ENCODE measurements around the gene GIGYF2. TPM values are rescaled to one million over a fixed set of nuclear protein-coding genes. Genes with fewer than 3 reads are reported as not detected.
A peak's percentile ranks its signal among the peaks of the same experiment; 100 is the strongest.

The GIGYF2 gene
- total RNA-seq, 1 donor = 57.2 TPM

GRCh38 chr2:232892221-232892620 is 195.1 kb downstream of the GIGYF2 start:
- peak; percentile 59 for DNase-seq (ENCODE audit: insufficient read length, low spot score, missing footprints)
- Histone ChIP-seq H3K79me2 (ENCODE audit: insufficient read depth, low read length) (no peaks in the 10 kb centered on the region), H3K27me3 (ENCODE audit: insufficient read depth, low read length) (no peaks in the 10 kb centered on the region), H2AFZ (ENCODE audit: low read length) (no peak overlapping the region), H3K36me3 (ENCODE audit: insufficient read depth, low read length) (no peaks in the 10 kb centered on the region), H3K27ac (ENCODE audit: low read depth, low read length) (no peak overlapping the region), H3K4me3 (ENCODE audit: insufficient read depth, low read length) (no peak overlapping the region), H3K4me1 (ENCODE audit: insufficient read depth, low read length) (peaks cover 15% of the 10 kb centered on the region), H3K9me3 (ENCODE audit: low read depth, low read length) (no peaks in the 10 kb centered on the region), H4K20me1 (ENCODE audit: insufficient read depth, low read length) (no peaks in the 10 kb centered on the region), H3K4me2 (ENCODE audit: insufficient read depth, low read length) (no peak overlapping the region)
- no peak for TF ChIP-seq CTCF (IDR thresholded peaks at IDR 0.05; ENCODE audit: extremely low read depth, low read depth, low read length)

- Histone ChIP-seq H3K36me3 (ENCODE audit: insufficient read depth, low read length) (no peaks in the 10 kb centered on the region), H3K27me3 (ENCODE audit: insufficient read depth, low read length) (no peaks in the 10 kb centered on the region), H3K79me2 (ENCODE audit: insufficient read depth, low read length) (no peaks in the 10 kb centered on the region), H4K20me1 (ENCODE audit: insufficient read depth, low read length) (no peaks in the 10 kb centered on the region), H3K27ac (ENCODE audit: low read depth, low read length) (no peak overlapping the region), H3K4me2 (ENCODE audit: insufficient read depth, low read length) (no peak overlapping the region), H3K9me3 (ENCODE audit: low read depth, low read length) (no peaks in the 10 kb centered on the region), H3K4me3 (ENCODE audit: insufficient read depth, low read length) (no peak overlapping the region), H3K4me1 (ENCODE audit: insufficient read depth, low read length) (peaks cover 15% of the 10 kb centered on the region), H2AFZ (ENCODE audit: low read length) (no peak overlapping the region)
- DNase-seq (ENCODE audit: insufficient read length, low spot score, missing footprints) = peak; percentile 14
- no peak for TF ChIP-seq CTCF (IDR thresholded peaks at IDR 0.05; ENCODE audit: extremely low read depth, low read depth, low read length)
Observed at GRCh38 chr2:232892843-232893242, 195.7 kb downstream of the GIGYF2 start.

- H3K79me2 ChIP-seq (ENCODE audit: insufficient read depth, low read length) = no peaks in the 10 kb centered on the region
- no peak overlapping the region for H3K27ac ChIP-seq (ENCODE audit: low read depth, low read length)
- no peaks in the 10 kb centered on the region for H3K36me3 ChIP-seq (ENCODE audit: insufficient read depth, low read length)
- H4K20me1 ChIP-seq (ENCODE audit: insufficient read depth, low read length) = no peaks in the 10 kb centered on the region
- H2AFZ ChIP-seq (ENCODE audit: low read length) = no peak overlapping the region
- no peak for TF ChIP-seq CTCF (IDR thresholded peaks at IDR 0.05; ENCODE audit: extremely low read depth, low read depth, low read length)
- DNase-seq (ENCODE audit: insufficient read length, low spot score, missing footprints) = peak; percentile 43
- peaks cover 15% of the 10 kb centered on the region for H3K4me1 ChIP-seq (ENCODE audit: insufficient read depth, low read length)
- no peak overlapping the region for H3K4me2 ChIP-seq (ENCODE audit: insufficient read depth, low read length)
- no peaks in the 10 kb centered on the region for H3K9me3 ChIP-seq (ENCODE audit: low read depth, low read length)
- H3K27me3 ChIP-seq (ENCODE audit: insufficient read depth, low read length) = no peaks in the 10 kb centered on the region
- H3K4me3 ChIP-seq (ENCODE audit: insufficient read depth, low read length) = no peak overlapping the region
Observed at GRCh38 chr2:232893834-232894233, 196.7 kb downstream of the GIGYF2 start.

- H3K27me3 ChIP-seq (ENCODE audit: insufficient read depth, low read length) = no peaks in the 10 kb centered on the region
- no peak for TF ChIP-seq CTCF (IDR thresholded peaks at IDR 0.05; ENCODE audit: extremely low read depth, low read depth, low read length)
- H3K4me1 ChIP-seq (ENCODE audit: insufficient read depth, low read length) = peaks cover 15% of the 10 kb centered on the region
- peak; percentile 74 for DNase-seq (ENCODE audit: insufficient read length, low spot score, missing footprints)
- H3K27ac ChIP-seq (ENCODE audit: low read depth, low read length) = no peak overlapping the region
- no peak overlapping the region for H2AFZ ChIP-seq (ENCODE audit: low read length)
- no peaks in the 10 kb centered on the region for H3K9me3 ChIP-seq (ENCODE audit: low read depth, low read length)
- no peaks in the 10 kb centered on the region for H3K79me2 ChIP-seq (ENCODE audit: insufficient read depth, low read length)
- H4K20me1 ChIP-seq (ENCODE audit: insufficient read depth, low read length) = no peaks in the 10 kb centered on the region
- no peak overlapping the region for H3K4me2 ChIP-seq (ENCODE audit: insufficient read depth, low read length)
- no peaks in the 10 kb centered on the region for H3K36me3 ChIP-seq (ENCODE audit: insufficient read depth, low read length)
- H3K4me3 ChIP-seq (ENCODE audit: insufficient read depth, low read length) = no peak overlapping the region
Observed at GRCh38 chr2:232894251-232894650, 197.1 kb downstream of the GIGYF2 start.

All from osteoblast (primary cell).